Central memory CD4-positive, alpha-beta T cell (primary cell): ENCODE results near the gene ZMYND8.

Experiments
- DNase-seq: peaks from one replicate; pipeline ENCODE4 v3.0.0; 2022

Gene ZMYND8

DNA sequence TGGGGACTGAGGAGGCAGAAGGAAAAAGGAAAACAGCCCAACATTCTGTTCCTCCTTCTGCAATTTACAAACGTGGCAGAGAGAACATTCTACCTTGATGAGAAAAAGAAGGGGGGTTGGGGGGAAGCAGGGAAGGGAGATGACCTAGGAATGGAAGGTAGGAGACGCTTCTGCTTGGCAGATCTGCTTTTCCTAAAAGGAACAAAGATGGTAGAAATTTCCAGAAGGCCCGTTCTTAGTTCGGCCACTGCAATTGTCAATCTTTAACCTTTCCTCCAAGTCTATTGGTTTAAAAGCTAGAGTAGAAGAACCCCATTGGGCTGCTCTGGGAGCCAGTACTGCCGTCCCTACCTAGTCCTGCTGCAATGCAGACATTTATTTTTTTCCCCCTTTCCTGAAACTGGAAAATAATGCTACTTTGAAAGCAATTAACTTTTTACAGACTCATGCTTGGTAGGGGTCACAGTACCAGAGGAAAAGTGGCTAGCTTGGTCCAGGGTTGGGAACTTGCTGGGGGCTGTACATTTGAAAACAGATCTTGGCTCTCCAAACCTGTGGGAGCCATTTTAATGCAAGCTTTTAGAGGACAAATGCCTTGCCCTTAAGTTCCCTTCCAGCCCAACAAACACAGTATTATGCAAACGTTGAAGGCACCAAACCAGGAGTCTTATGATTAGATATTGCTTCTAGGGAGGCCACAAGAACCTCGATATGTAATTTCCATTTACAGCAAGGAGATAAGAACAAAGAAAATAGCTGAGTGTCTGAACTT lies 2.6 kb downstream of the ZMYND8 start:
- no peak for DNase-seq

DNA sequence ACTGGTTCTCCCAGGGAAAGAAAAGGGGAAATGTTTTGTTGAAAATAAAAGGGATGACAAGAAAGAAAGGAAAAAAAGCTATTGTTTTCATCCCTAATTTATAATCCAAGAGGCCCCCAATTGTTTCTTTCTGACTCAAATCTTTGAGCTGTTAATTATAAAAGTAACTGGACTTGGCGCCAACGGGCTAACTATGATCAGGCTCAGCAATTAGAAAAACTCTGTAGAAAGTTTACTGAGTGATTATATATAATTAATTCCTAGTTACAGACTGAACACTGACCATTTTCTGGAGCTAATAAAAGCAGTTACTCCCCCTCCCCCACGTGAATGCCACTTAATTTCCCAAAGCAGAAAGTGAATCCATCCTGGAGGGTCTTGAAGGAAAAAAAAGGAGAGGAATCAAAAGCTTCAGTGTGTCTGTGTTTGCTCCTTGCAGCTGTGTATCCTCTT lies 3.2 kb downstream of the ZMYND8 start:
- no peak for DNase-seq

DNA sequence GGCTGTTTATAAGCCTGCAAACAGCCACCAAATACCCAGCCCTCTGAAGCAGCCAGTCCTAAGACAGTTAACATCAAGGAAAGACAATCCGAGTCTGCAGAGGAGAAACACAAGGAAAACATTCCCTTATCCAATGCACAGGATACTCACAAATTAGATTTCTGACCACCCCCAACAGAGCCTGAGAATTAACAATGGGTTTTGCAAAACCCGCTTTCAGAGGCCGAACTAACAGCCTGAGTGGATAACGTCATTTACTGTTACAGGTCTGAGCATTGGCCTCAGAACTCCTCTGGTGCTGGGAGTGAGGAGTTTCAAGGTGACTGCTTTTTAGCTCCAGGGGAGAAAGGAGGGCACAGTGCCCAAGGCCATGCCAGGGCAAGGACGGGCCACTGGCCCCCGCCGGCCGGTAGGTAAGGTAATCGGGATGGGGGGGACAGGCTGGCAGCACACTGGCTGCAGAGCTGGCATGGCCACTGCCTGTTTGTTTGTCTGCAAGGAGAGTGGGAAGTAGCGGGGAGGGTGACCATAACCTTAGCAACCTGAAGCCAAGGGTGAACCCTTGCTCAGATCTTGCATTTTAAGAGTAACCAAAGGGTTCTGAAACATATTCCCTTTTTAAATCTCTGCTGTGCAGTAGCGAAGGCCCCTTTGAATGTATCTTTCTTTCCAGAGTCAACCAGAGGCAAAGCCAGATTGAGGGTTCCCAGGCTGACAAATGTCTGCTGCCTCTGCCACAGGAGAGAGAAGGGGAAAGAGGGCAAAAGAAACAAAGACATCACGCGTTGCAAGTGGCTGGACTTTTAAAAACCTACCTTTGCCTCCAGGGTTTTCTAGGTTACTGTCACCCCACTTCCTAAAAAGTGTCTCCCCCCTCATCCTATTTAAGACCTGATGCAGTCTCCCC lies 3.9 kb downstream of the ZMYND8 start:
- no peak for DNase-seq

DNA sequence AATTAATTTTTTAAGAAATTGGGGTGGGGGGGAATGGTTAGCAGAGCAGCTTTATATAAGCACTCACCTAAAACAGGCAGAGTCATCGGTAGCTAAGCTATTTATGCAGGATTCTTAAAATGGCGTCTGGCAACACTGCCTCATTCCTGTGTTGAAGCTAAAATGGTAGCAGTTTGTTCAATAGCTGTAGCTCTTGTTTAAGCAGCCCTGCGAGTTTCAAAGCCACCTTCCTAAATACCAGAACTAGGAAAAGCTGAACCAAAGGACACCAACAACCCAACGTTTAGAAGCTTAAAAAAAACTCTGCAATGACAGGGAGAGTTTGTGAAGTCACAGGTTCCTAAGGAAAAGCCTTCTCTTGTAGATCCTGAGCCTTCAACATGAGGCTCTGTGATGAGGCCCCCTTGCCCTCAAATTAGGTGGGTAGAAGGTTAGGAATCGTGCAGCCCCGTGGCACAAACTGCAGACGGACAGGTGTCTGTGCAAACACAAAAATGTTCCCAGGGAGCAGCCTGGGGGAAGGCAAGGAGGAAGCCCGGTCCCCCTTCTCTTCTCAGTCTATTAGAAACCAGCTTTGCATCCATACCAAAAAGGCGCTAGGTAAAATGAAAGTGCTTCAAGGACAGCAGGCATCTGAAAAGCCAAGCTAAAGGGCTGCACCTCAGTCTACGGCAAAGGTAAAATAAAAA lies 4.7 kb downstream of the ZMYND8 start:
- DNase-seq = no peak

DNA sequence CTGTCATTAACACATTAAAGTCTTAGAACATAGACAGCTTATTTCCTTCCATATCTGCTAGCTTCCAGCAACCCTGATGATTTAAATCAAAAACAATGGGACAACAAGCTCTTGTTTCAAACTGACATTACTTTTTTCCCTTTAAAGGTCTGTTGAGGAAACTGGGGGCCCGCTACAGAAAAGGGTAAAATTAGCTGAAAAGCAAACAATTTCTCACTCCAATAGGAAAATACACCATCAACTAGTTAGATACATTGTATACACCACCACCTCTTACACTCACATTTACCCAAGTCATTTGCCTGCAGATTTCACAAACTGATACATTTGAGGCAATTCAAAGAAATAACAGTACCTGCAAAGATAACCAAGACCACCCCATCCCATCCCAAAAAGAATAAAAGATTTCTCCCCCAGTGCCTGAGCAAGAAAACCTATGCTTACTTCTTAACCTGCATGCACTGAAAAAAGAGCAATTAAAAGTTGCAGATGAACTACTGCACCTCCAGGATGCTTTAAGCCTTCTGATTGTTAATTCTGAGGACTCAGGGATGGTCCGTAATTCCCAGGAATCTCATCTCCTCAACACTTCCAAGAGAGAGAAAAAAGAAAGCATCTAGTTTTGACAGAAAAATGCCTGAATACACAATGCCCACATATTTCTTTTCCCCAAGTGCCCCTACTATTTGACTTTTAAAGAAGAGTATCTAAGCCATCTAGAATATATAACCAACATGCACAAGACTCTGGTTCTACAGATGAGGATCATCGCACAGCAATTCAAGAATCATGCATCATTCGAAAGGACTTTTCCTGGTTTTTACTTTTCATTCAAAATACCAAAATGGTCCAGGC lies 5.6 kb downstream of the ZMYND8 start:
- DNase-seq = no peak

DNA sequence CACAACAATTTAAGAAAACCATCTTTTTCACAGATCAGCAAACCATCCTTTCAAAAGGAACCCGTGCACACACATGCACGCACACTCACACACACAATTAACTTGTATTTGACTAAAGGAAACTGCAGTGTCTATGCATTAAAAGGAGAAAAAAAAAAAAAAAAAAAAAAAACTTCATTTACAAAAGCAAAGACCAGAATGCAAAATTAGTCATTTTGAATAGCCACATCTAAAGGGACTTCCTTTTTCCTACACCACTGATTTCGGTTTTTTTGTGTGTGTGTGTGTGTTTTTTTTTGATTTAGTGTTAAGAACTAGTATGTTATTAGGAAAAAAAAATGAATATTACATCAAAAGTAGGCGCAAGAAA lies 6.3 kb downstream of the ZMYND8 start:
- peak; percentile 58 for DNase-seq

DNA sequence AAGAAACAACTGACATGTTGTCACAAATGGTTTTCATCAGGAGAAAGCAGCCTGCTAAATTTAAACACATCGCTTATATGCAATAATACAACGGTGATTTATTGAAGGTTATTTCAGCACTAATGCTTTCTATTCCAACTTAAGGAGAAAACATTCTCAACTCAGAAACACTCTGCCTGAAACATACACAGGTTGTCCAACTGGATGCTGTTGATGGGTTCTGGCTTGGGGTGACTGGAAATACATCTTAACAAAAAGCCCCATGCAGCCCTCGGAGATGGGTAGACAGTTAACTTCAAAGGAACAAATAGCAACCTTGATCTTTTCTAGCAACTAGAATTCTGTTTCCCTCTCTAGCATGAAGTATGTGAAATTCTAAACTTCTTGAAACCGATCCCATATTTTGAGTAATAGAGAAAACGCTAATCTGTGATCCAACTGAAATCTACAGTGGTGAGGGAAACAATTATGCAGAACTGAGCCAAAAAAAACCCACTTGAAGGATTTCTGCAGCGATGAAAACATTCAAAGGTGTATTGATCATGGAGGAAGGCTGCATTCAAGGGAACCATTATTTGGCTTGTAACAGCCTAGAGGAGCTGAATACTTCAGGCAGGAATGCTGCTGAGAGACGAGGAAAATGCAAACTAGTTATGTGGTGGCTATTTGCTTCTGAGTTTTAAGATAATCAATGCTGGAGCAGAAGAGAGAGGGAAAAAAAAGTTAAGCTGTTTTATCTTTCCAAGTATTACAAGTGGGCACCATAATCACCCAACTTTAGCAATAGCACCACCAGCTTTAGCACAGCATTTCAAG lies 6.9 kb downstream of the ZMYND8 start:
- DNase-seq = no peak

DNA sequence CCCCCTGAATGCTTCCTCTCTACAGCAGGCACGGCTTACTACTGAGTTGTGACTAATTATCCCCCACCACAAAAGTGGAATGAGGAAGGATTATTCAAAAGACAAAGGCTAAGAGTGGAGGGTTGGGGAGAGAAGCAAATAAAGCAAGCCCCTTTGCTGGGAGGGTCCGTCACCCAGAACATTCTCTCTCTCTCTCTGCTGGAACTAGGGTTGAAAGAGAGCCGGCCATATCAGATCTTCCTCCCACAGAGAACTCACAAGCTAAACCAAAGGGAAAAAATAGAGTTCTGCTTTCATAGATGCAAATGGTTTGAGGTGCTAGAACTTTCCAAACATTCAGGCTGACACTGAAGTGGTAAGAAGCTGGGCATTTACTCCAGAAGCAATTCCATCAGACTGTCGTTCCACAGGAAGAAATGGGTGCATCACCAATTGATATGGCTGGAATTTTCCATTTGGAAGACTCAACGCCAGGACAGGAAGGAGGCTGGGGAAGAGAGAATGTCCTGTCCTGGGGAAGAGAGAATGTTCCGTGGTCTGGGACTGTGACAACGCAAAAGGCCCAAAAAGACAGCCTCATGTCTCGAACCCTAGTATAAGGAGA lies 7.9 kb downstream of the ZMYND8 start:
- no peak for DNase-seq

DNA sequence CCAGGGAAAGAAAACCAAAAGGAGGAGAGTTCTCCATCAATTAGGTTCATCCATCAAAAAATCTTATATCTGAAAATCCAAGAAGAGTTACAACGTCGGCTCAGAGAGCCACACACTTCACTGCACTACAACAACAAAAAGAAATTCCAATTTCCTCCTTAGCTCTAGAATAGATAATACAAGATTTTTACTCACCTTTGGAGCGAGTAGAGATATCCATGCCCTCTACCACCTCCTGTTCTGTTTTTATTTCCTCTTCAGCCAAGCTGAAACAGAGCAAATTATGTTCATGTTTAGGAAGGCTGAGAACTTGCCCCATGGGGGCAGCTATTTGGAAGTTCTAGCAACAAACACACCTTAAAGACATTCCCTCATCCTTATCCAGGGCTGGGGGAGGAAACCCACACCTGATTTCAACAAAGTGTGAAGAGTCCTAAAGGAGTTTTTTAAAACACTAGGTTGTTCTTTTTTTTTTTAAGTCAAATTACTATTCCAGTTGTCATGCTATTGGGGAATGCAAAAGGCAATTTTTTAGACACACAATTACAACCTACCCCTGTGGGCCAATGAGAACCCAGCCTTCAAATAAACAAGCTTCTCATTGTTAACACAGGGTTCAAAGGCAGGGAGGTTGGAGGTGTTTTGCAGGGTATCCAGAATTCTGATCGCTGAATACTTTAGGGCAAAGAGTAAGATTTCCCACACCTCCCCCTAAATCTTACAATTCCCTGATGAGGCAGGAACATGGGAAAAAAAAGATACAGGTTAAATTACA lies 8.7 kb downstream of the ZMYND8 start:
- no peak for DNase-seq

DNA sequence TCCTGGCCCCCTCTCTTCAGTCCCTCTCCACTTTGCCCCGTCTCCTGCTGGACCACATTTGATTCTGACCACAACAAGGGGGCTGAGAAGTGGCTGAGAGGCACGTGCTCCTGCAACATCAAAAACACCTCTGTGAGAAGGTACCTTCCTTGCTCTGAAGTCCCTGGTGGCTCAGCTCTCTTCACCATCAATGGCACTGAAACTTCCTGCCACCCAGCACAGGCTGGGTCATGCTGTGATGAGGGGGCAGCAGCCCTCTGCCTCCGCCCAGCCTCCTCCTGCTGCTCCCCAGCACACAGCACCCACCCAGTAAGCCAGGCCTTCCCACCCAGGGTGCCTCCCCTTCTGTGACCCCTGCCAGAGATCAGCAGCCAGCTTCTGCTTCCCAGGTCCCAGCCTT lies 10.3 kb downstream of the ZMYND8 start:
- no peak for DNase-seq

DNA sequence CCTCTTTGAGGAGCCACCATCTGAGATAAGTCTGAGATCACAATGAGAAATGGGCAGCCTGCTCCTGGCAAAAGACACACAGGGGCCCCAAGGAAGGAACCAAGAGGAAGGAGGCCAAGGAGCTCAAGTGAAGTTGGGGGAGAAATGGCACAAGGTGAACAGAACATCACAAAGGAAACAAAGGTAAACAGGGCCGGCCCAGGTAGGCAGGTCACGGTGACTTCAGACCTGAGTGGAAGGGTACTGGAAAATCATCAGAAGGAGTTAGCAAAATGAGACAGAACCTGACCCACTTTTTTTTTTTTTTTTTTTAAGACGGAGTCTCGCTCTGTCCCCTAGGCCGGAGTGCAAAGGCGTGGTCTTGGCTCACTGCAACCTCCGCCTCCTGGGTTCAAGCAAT lies 11.3 kb downstream of the ZMYND8 start:
- DNase-seq = no peak

DNA sequence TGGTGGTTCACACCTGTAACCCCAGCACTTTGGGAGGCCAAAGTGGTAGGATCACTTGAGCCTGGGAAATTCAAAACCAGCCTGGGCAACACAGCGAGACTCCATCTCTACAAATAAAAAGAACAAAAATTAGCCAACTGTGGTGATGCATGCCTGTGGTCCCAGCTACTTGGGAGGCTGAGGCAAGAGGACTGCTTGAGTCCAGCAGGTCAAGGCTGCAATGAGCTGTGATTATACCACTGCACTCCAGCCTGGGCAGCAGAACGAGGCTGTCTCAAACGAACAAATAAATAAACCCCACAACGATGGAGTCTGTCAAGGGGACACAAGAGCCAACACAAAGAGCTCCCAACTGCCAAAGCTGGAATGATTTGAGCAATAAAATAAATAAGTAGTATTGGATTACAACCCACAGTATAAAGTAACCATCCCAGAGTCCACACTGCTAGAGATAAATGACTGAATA lies 13.5 kb downstream of the ZMYND8 start:
- DNase-seq = no peak

DNA sequence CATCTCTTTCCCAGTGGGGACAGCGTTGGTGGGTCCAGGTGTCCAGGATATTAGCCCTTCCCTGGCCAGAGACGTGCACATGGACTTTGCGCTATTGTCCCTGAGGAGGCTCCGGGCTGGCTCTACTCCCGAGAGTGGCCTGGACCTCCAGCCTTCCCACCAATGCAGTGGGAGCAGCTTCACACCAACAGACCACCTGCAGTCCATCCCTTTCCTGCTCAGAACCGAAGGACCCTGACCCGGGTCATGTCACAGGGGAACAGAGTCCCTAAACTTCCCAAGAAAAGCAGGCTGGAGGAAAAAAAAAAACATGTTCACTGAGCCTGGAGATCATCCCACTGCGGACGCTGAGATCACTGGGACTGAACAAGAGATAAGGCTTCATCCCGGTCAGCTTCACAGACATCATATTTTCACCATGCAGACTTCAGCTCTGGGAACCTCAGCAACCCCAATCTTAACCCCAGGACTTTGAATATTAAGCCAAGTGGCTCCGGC lies 18.3 kb downstream of the ZMYND8 start:
- DNase-seq = no peak

DNA sequence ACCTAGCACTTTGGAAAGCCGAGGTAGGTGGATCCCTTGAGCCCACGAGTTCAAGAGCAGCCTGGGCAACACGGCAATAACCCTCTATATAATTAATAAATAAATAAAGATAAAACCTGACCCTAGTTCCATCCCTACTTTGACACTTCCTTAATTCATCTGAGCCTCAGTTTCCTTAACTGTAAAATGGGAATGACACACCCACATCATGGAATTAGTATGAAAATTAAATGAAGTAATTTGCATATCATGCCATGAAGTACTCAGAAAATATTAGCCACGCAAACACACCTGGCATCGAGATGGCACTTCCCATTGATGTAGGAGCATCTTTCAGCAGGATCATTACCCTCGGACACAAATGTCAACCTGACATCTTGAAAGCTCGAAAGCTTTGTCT lies 19.1 kb downstream of the ZMYND8 start:
- DNase-seq = no peak

DNA sequence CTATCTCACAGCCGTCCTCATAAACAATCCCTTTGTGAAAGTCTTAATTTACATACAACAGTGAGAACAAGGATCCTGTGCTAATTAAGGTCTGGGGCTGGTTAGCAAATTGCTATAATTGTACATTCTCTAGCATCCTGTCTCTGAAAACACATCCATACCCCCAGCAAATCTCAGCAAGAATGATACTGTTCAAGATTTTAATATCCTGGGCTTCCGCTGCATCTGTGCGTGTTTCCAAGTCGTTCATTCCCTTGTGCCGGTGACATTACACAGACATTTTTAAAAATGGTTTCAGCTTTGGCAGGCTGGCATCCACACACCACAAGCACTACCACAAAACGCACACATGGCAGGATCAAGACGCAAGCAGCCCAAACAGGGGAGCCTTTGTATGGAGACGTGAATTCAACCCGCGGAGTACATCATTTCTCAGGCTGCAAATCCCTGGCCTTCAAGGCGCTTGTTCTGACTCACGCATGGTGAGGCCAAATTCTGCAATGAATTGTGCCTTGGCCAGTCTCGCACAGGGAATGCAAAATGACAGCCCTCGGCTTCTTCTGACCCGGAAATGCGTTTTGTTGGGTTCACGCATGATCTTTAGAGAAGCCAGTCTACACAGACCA lies 20.3 kb downstream of the ZMYND8 start:
- no peak for DNase-seq

DNA sequence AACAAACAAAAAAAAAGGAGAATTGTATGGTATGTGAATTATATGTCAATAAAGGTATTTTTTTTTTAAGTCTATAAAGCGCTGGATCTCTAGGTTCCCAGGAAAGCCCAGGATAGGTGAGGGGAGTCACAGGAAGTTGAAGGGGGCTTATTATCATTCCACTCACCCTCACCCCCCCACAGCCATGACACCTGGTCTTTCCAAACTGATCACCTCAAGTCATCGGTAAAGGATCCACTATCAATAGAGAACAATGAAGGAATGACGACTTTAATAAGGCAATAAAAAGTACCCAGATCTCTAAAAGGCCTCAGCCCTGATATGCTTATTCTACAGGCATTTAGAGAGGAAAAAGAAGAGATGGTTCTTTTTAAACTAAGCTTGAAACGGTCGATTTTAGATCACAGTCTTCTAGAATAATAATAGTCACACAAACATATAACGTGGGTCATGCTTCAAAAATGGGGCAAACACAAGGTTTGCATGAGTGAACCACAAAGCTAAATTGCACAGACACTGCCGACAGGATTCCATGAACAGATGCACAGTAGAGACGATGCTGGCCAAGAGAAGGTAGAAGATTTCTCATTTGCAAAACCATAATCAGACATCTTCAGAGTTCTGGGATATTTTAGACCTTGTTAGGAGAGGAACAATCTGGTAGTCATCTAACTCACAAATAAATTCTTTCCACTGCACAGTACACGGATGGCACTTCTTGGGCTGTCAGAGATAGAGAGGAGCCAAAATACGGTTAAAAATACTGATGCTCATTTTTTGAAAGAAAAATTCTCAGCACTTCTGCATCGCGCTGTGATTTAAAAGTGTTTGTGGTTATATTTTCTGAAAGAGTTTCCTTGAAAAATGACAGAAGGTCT lies 21.0 kb downstream of the ZMYND8 start:
- DNase-seq = no peak

DNA sequence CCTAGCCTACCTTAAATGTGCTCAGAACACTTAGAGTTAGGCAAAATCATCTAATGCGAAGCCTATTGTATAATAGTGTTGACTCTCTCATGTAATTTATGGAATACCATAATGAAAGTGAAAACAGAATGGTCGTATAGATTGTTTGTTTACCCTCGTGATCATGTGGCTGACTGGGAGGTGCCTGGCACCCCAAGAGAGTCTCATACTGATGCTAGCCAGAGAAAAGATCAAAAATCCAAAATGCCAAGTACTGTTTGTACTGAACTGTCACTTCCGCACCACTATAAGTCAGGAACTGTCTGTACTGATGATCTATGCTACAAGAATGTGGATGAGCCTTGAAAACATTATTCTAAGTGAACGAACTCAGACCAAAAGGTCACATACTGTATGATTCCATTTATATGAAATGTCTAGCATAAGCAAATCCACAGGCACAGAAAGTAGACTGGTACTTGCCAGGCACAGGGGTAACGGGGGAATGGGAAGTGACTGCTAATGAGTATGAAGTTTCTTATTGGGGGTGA lies 22.4 kb downstream of the ZMYND8 start:
- no peak for DNase-seq
